Bronchial epithelial cell (primary cell): ENCODE data around the gene C19orf47. TPM values are rescaled to one million over a fixed set of nuclear protein-coding genes. Genes with fewer than 3 reads are reported as not detected.

Experiments
- DNase-seq: peaks from one replicate; pipeline ENCODE4 v3.0.0-alpha.2; 2010; ENCODE audit warnings: low read depth
- FAIRE-seq: peaks from 2 replicates; lab custom pipeline; 2011; peaks lifted over from hg19 to GRCh38; lab: Jason Lieb, UNC
- H3K27me3 ChIP-seq: 2 replicates; pipeline ENCODE4 v1.5.1; 2011; ENCODE audit warnings: low read length; ENCODE audit not compliant: control insufficient read depth, insufficient read depth
- H3K36me3 ChIP-seq: 2 replicates; pipeline ENCODE4 v1.5.1; 2011; ENCODE audit warnings: low read length; ENCODE audit not compliant: control insufficient read depth, insufficient read depth
- H3K4me3 ChIP-seq: 2 replicates; pipeline ENCODE4 v1.5.1; 2011; ENCODE audit warnings: mild to moderate bottlenecking, low read depth, low read length, control low read depth
- total RNA-seq: library from RNA; depleted of rRNA; stranded (reverse); fragments of >200 nt; gene quantifications from 2 replicates; pipeline ENCODE4 v1.2.1, GENCODE V29; 2014
- TF ChIP-seq, protein P1 (sequence below): IDR thresholded peaks from 2 replicates; pipeline ENCODE4 v1.5.1; 2011; ENCODE audit warnings: mild to moderate bottlenecking, moderate library complexity, low read length, control low read depth, inconsistent platforms; ENCODE audit not compliant: insufficient read depth, severe bottlenecking

C19orf47 gene
- total RNA-seq, 1 donor from 2014 or later = 3.7 TPM

DNA sequence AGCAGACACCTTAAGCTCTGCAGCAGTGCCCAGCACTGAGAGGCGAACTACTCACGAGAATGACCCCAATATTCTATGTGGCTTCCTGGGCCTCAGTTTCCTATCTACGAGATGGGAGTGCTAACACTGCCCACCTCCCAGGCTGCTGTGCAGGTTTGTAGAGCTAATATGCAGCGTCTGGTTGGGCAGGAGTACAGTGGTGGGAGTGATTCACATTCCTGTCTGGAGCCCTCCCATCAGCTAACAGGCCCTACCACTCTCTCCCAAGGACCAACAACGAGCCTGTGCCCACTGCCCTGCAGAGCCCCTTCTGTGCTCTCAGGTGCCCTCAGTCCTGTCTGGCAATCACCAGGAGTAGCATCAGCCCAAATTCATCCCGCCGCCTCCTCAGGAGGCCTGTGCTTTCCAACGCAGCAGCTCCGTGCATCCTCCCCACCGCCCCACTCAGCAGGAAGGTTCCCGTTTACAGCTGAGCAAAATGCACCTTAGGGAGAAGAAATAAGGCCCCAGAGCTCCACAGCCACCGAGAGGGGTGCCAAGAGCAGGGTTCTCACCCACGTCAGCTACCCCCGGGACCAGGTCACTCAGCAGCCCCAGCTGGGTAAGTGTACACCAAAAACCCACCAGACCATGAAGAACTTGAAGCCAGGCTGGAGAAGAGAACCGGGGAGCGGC is 69.7 kb downstream of the C19orf47 start:
- H3K4me3 ChIP-seq = no peak overlapping the region
- DNase-seq = no peak
- no peaks in the 10 kb centered on the region for H3K27me3 ChIP-seq
- FAIRE-seq = no peak
- TF ChIP-seq, protein P1, sequence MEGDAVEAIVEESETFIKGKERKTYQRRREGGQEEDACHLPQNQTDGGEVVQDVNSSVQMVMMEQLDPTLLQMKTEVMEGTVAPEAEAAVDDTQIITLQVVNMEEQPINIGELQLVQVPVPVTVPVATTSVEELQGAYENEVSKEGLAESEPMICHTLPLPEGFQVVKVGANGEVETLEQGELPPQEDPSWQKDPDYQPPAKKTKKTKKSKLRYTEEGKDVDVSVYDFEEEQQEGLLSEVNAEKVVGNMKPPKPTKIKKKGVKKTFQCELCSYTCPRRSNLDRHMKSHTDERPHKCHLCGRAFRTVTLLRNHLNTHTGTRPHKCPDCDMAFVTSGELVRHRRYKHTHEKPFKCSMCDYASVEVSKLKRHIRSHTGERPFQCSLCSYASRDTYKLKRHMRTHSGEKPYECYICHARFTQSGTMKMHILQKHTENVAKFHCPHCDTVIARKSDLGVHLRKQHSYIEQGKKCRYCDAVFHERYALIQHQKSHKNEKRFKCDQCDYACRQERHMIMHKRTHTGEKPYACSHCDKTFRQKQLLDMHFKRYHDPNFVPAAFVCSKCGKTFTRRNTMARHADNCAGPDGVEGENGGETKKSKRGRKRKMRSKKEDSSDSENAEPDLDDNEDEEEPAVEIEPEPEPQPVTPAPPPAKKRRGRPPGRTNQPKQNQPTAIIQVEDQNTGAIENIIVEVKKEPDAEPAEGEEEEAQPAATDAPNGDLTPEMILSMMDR = no peak
- peaks cover 3% of the 10 kb centered on the region for H3K36me3 ChIP-seq

DNA sequence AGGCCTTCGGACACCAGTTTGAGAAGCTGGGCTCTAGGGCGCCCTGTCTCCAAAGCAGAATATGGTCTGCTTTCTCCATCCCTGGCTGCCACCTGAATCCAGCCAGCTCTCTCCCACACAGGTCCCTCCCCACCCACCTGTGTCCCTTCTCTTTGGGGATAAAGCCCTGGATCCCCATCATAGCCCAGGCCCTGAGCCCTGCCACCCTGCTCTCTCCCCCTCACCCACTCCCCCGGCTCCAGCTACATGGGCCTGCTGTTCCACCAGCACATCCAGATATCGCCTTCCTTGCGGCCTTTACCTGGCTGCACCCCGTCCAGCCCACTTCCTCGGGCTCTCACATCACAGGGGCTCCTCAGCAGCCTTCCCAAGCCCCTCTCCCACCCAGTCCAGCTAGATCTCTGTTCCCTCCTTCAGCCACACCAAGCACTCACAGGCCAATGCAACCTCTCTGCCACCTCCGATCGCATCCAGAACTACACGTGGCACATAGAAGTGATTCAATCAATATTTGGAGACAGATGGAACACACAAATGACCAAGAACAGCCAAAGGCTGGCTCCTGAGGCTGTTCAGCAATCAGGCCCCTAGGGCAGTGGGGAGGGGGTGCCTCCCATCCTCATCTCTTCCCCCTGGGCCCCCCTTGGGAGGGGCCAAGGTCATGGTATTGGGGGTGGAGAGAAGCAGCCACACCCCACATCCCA is 70.7 kb downstream of the C19orf47 start:
- TF ChIP-seq, protein P1 = no peak
- FAIRE-seq = no peak
- Histone ChIP-seq H3K4me3 (no peak overlapping the region), H3K36me3 (peaks cover 3% of the 10 kb centered on the region), H3K27me3 (no peaks in the 10 kb centered on the region)
- no peak for DNase-seq

DNA sequence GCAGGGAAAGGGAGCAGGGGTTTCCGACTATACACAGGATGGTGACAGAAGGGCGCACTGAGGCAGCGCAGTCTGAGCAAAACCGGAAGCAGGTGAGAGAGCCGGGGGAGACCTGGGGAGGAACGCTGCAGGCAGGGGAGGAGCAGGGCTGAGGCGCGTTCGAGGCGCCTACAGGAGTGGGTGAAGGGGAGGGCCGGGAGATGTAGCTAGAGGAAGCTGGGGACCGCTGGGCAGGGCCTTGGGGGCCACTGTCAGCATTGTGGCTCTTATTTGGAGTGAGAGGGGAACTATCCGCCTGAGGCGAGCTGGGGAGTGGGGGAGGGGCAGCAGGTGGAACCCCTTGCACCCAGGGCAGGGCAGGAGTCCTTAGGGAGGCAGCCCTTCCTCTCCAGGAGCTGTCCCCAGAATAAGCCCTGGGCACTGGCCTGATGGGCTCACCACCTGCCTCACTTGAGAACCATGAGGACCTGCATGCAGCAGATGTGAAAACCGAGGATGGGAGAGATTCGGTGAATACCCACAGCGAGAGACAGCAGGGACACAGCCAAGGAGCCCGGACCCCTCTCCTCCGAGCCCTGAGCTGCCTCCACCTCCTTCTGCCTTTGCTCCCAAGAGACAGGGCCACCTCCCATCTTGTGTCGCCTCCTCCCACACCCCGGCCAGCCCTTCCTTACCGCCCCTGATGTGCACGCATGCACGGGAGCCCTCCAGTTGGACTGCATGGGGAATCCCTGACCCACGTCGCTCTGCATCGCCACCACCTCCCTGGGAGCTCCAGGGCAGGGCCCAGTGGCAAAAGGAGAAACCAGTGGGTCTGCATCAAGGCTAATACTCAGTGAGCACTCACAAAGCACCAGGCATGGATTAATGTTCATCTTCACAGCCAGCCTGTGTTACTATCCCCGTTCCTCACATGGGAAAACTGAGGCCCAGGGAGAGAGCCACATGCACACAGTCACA is 73.3 kb downstream of the C19orf47 start:
- Histone ChIP-seq H3K4me3 (no peak overlapping the region), H3K36me3 (peaks cover 3% of the 10 kb centered on the region), H3K27me3 (no peaks in the 10 kb centered on the region)
- TF ChIP-seq, protein P1 = no peak
- DNase-seq (no peak), FAIRE-seq (no peak)

DNA sequence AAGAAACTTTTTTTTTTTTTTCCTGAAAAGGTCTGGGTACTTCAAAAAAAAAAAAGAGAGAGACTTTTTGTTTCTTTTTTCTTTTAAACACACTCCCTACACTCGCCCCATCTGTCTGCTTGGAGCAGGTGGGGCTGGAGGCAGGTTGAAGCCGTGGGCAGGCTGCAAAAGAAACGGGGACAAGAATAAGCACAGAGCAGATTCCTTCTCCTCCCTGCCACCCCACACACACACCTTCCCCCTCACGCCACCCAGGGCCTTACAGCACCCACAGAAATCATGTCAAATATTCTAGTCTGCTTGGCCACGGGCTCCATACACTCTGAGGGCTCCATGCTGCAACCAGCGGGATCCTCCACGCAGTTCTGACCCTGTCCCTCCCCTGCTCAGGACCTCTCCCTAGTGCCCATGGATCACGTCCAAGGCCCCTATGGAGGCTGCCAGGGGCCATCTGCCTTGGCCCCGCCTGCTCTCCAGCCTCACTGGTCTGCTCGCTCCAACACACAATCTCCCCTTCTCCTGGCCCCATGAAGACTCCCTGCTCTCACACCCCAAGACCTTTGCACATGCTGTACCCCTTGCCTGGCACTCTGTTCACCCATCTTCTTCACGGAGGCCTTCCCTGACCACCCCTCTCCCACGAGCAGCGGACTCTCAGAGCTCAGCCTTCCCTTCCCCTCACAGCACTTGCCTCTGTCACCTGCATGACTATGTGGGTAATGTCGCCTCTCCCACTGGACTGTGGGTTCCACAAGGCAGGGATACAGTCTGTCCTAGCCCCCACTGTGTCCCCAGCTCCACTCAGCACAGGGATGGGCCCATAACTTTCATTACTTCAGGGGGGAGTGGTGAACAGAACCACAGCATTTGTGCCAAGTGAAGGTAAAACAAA is 74.5 kb downstream of the C19orf47 start:
- Histone ChIP-seq H3K36me3 (peaks cover 3% of the 10 kb centered on the region), H3K4me3 (no peak overlapping the region), H3K27me3 (no peaks in the 10 kb centered on the region)
- TF ChIP-seq, protein P1 = no peak
- FAIRE-seq (no peak), DNase-seq (no peak)

DNA sequence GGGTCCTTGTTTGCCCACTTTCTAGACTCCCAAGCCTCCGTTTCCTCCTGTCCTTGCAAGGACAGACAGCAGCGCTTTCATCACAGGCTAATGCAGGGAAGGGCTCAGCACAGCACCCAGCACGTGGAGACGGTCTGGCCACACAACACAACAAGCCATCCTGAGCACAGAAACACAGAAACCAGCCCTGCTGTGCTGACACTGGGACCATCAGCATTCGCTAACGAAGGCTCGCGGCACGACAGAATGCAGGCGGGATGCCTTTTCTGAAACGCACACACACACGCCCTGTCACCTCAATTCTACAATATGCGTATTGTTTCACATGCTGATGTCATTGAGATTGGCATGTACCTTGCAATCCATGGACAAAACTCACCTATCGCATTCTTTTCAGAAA is 75.9 kb downstream of the C19orf47 start:
- Histone ChIP-seq H3K36me3 (peaks cover 6% of the 10 kb centered on the region), H3K4me3 (no peak overlapping the region), H3K27me3 (no peaks in the 10 kb centered on the region)
- TF ChIP-seq, protein P1 = no peak
- DNase-seq (no peak), FAIRE-seq (no peak)
